IMR-90 (cell line): ENCODE measurements around the gene UBE2J1. TPM values are rescaled to one million over a fixed set of nuclear protein-coding genes. Genes with fewer than 3 reads are reported as not detected.

Source experiments
- ATAC-seq: fragments of 200-7000 bp; cut with Tn5 transposase; 2 replicates; pipeline ENCODE4 v1.9.1; 2020; ENCODE audit warnings: low read depth, mild to moderate bottlenecking, moderate library complexity
- BruUV-seq: library from RNA; stranded (reverse); fragments of 400-500 nt; replicated peaks from 2 replicates; lab custom pipeline; 2021; lab: Mats Ljungman, UMichigan
- CTCF ChIA-PET: fragments of 300-600 bp; formaldehyde crosslinking; extraction: SDS; loops from one replicate; lab custom pipeline; 2021; ENCODE audit warnings: antibody characterized with exemption; lab: Yijun Ruan, JAX
- POLR2A ChIA-PET: fragments of 300-600 bp; sonication (Branson Sonifier 250); formaldehyde crosslinking; loops from one replicate; lab custom pipeline; 2022; ENCODE audit warnings: antibody characterized with exemption; ENCODE audit not compliant: unreplicated experiment; lab: Charles Lee
- DNase-seq: peaks from one replicate; pipeline ENCODE4 v3.0.0; 2013
- H2AFZ ChIP-seq: replicated peaks from 2 replicates; pipeline ENCODE3; 2013; ENCODE audit warnings: low read length, mild to moderate bottlenecking; ENCODE audit not compliant: poor library complexity
- H2AK5ac ChIP-seq: 2 replicates; pipeline ENCODE4 v1.6.1; 2013; ENCODE audit warnings: low read depth, low read length, inconsistent platforms
- H2AK9ac ChIP-seq: replicated peaks from 2 replicates; pipeline ENCODE3; 2013; ENCODE audit warnings: mild to moderate bottlenecking, low read depth, low read length, moderate library complexity; ENCODE audit not compliant: poor library complexity
- H2BK120ac ChIP-seq: 2 replicates; pipeline ENCODE4 v1.6.1; 2013; ENCODE audit warnings: low read depth, low read length, inconsistent platforms
- H2BK15ac ChIP-seq: 3 replicates; pipeline ENCODE4 v1.6.1; 2013; ENCODE audit warnings: low read depth, low read length, inconsistent platforms
- H2BK20ac ChIP-seq: 2 replicates; pipeline ENCODE4 v1.6.1; 2013; ENCODE audit warnings: low read depth, mild to moderate bottlenecking, inconsistent platforms, low read length, moderate library complexity
- H2BK5ac ChIP-seq: 2 replicates; pipeline ENCODE4 v1.6.1; 2013; ENCODE audit warnings: mild to moderate bottlenecking, low read depth, low read length, inconsistent platforms; ENCODE audit not compliant: poor library complexity, severe bottlenecking
- H3K14ac ChIP-seq: replicated peaks from 2 replicates; pipeline ENCODE4 v1.6.1; 2013; ENCODE audit warnings: low read depth, low read length, inconsistent platforms
- H3K18ac ChIP-seq: 2 replicates; pipeline ENCODE4 v1.6.1; 2013; ENCODE audit warnings: low read depth, low read length, control low read depth
- H3K23ac ChIP-seq: 2 replicates; pipeline ENCODE4 v1.6.1; 2013; ENCODE audit warnings: low read depth, low read length, inconsistent platforms
- H3K27ac ChIP-seq: 2 replicates; pipeline ENCODE4 v1.5.1; 2013; ENCODE audit warnings: mild to moderate bottlenecking, control low read depth, low read length; ENCODE audit not compliant: insufficient read depth
- H3K27me3 ChIP-seq: 2 replicates; pipeline ENCODE4 v1.6.1; 2013; ENCODE audit warnings: low read length; ENCODE audit not compliant: control insufficient read depth, insufficient read depth
- H3K36me3 ChIP-seq: 2 replicates; pipeline ENCODE4 v1.6.1; 2013; ENCODE audit warnings: low read length, mixed read lengths; ENCODE audit not compliant: control insufficient read depth, insufficient read depth
- H3K4ac ChIP-seq: 2 replicates; pipeline ENCODE4 v1.6.1; 2013; ENCODE audit warnings: low read depth, low read length, inconsistent platforms
- H3K4me1 ChIP-seq: 2 replicates; pipeline ENCODE4 v1.6.1; 2013; ENCODE audit warnings: low read length, mixed read lengths; ENCODE audit not compliant: control insufficient read depth, insufficient read depth
- H3K4me2 ChIP-seq: 2 replicates; pipeline ENCODE4 v1.6.1; 2013; ENCODE audit warnings: low read depth, mild to moderate bottlenecking, control low read depth, low read length, moderate library complexity
- H3K4me3 ChIP-seq: 2 replicates; pipeline ENCODE4 v1.5.1; 2013; ENCODE audit warnings: low read depth, mild to moderate bottlenecking, control low read depth, low read length, moderate library complexity; ENCODE audit not compliant: insufficient read depth
- H3K56ac ChIP-seq: 2 replicates; pipeline ENCODE4 v1.6.1; 2013; ENCODE audit warnings: low read length, inconsistent platforms; ENCODE audit not compliant: insufficient read depth; ENCODE audit errors: extremely low read depth
- H3K79me1 ChIP-seq, 2 experiments: 2 replicates each; pipeline ENCODE4 v1.6.1; 2013; ENCODE audit warnings: low read length in 2 of 2, inconsistent platforms in 1 of 2, low read depth in 1 of 2
- H3K9ac ChIP-seq: 2 replicates; pipeline ENCODE4 v1.6.1; 2013; ENCODE audit warnings: low read depth, low read length, control low read depth
- H3K9me1 ChIP-seq: 2 replicates; pipeline ENCODE4 v1.6.1; 2013; ENCODE audit warnings: low read length, inconsistent platforms; ENCODE audit not compliant: insufficient read depth
- H3K9me3 ChIP-seq: 2 replicates; pipeline ENCODE4 v1.6.1; 2013; ENCODE audit warnings: low read length; ENCODE audit not compliant: control insufficient read depth, insufficient read depth
- H4K20me1 ChIP-seq: 2 replicates; pipeline ENCODE4 v1.6.1; 2013; ENCODE audit warnings: low read length, inconsistent platforms; ENCODE audit not compliant: insufficient read depth
- H4K5ac ChIP-seq: 2 replicates; pipeline ENCODE4 v1.6.1; 2013; ENCODE audit warnings: mild to moderate bottlenecking, low read depth, low read length, control low read depth
- H4K8ac ChIP-seq, 2 experiments: 2 replicates each; pipeline ENCODE4 v1.6.1; 2013; ENCODE audit warnings: low read depth in 2 of 2, low read length in 2 of 2, control low read depth in 1 of 2, inconsistent platforms in 1 of 2
- H4K91ac ChIP-seq: 2 replicates; pipeline ENCODE4 v1.6.1; 2013; ENCODE audit warnings: low read depth, low read length, inconsistent platforms; ENCODE audit not compliant: insufficient read depth
- BHLHE40 ChIP-seq: fragments of 150-350 bp; IDR thresholded peaks from 2 replicates; pipeline ENCODE4 v1.6.1; 2016; ENCODE audit warnings: mild to moderate bottlenecking, low read depth, low read length
- CEBPB ChIP-seq: IDR thresholded peaks from 2 replicates; pipeline ENCODE4 v1.6.1; 2012; ENCODE audit warnings: low read depth, low read length, improper control_type of control experiment
- CHD1 ChIP-seq: IDR thresholded peaks from 2 replicates; pipeline ENCODE4 v1.6.1; 2012; ENCODE audit warnings: low read depth, low read length, improper control_type of control experiment
- ELK1 ChIP-seq: fragments of 150-350 bp; IDR thresholded peaks from 2 replicates; pipeline ENCODE4 v1.6.1; 2016; ENCODE audit warnings: low read depth, mild to moderate bottlenecking, low read length, moderate library complexity, borderline replicate concordance
- MAFK ChIP-seq: IDR thresholded peaks from 2 replicates; pipeline ENCODE4 v1.6.1; 2012; ENCODE audit warnings: low read depth, low read length, improper control_type of control experiment
- MXI1 ChIP-seq: IDR thresholded peaks from 2 replicates; pipeline ENCODE4 v1.6.1; 2012; ENCODE audit warnings: low read depth, mild to moderate bottlenecking, low read length, moderate library complexity, borderline replicate concordance
- NFE2L2 ChIP-seq: fragments of 150-350 bp; IDR thresholded peaks from 2 replicates; pipeline ENCODE4 v1.6.1; 2016; ENCODE audit warnings: low read depth, mild to moderate bottlenecking, low read length
- POLR2A ChIP-seq: IDR thresholded peaks from 2 replicates; pipeline ENCODE4 v1.6.1; 2012; ENCODE audit warnings: mild to moderate bottlenecking, low read depth, low read length
- RCOR1 ChIP-seq: IDR thresholded peaks from 2 replicates; pipeline ENCODE4 v1.6.1; 2012; ENCODE audit warnings: mild to moderate bottlenecking, low read length, improper control_type of control experiment; ENCODE audit not compliant: insufficient replicate concordance
- SMC3 ChIP-seq: fragments of 150-350 bp; IDR thresholded peaks from 2 replicates; pipeline ENCODE4 v1.6.1; 2016; ENCODE audit warnings: low read depth, mild to moderate bottlenecking, antibody characterized with exemption, low read length, moderate library complexity
- USF2 ChIP-seq: fragments of 150-350 bp; IDR thresholded peaks from 2 replicates; pipeline ENCODE4 v1.6.1; 2017; ENCODE audit warnings: mild to moderate bottlenecking, antibody characterized with exemption, low read length, low read depth
- WGBS, 2 experiments: methylation state at CpG; one replicate each; pipeline versions ENCODE4 v1.1.5 to v1.1.7; 2013; ENCODE audit warnings: missing lambda C conversion rate in 2 of 2; ENCODE audit not compliant: insufficient read length in 1 of 2; ENCODE audit errors: extremely low coverage in 2 of 2; 5-methylcytosine and 5-hydroxymethylcytosine counted together
- dilution Hi-C: fragments of 300-500 bp; cut with HindIII; formaldehyde crosslinking; loops from one replicate; pipeline ENCODE4 v1.14.3; 2018; ENCODE audit warnings: low sequenced_read_pairs; ENCODE audit not compliant: unreplicated experiment
- in situ Hi-C: fragments of 300-500 bp; cut with MboI; formaldehyde crosslinking; loops from 3 replicates; pipeline ENCODE4 v1.14.3; 2019; ENCODE audit warnings: low sequenced_read_pairs, inconsistent platforms, mixed read lengths
- intact Hi-C: fragments of 100-400 bp; cut with micrococcal nuclease; formaldehyde crosslinking; loops from 2 replicates; pipeline ENCODE4 v1.10.0; 2022
- polyA plus RNA-seq, 3 experiments: library from polyadenylated mRNA; depleted of rRNA; stranded (reverse); fragments of >200 nt; gene quantifications; 2 replicates each; pipeline ENCODE4 v1.2.3, GENCODE V29; 2012; ENCODE audit warnings: low replicate concordance in 1 of 3
- total RNA-seq: library from RNA; depleted of rRNA; stranded (reverse); fragments of >200 nt; gene quantifications from 2 replicates; pipeline ENCODE4 v1.2.3, GENCODE V29; 2012

UBE2J1 gene
- total and polyA plus RNA-seq, 2 of the 4 experiments (the other 2 are of a cell fraction), result 20.9 to 35.3 TPM

DNA sequence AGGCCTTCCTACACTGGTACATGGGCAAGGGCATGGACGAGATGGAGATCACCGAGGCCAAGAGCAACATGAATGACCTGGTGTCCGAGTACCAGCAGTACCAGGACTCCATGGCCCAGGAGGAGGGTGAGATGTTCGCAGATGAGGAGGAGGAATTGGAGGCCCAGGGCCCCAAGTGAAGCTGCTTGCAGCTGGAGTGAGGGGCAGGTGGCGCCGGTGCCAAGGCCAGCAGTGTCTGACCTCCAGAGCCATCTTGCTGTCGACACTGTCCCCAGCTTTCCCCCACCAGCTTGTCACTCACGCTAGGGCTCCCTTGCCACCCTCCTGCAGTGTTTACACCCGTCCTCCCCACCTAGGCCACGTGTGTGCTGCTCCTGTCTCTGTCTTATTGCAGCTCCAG is 49.6 kb downstream of the UBE2J1 start:
- Histone ChIP-seq H4K91ac (no peak overlapping the region), H2AFZ (no peak overlapping the region), H3K4me1 (peaks cover 7% of the 10 kb centered on the region), H4K20me1 (0 out of 2 replicates have a peak, but pooled peaks cover 5% of the 10 kb centered on the region), H3K27ac (no peak overlapping the region), H2BK120ac (no peak overlapping the region), H3K9ac (no peak overlapping the region), H2BK15ac (no peak overlapping the region), H2BK20ac (no peak overlapping the region), H3K56ac (no peak overlapping the region), H3K4me2 (no peak overlapping the region), H3K4ac (no peak overlapping the region), H2AK5ac (no peak overlapping the region), H3K14ac (no peak overlapping the region), H3K9me1 (peaks cover 9% of the 10 kb centered on the region; the same call in 1 of the 2 replicates), H3K9me3 (no peaks in the 10 kb centered on the region; the same call in none of the 2 replicates), H4K5ac (no peak overlapping the region), H3K23ac (no peak overlapping the region), H3K27me3 (peaks cover 18% of the 10 kb centered on the region), H4K8ac (no peak overlapping the region), H2AK9ac (no peak overlapping the region), H3K4me3 (no peak overlapping the region), H2BK5ac (no peak overlapping the region), H3K36me3 (no peaks in the 10 kb centered on the region), H3K79me1 (no peaks in the 10 kb centered on the region), H3K18ac (no peak overlapping the region)
- 83% methylated on average over 2 of the region's 10 CpGs; no CpG with 5 or more reads in 1 of the 2 experiments for WGBS, 2 experiments
- CTCF ChIA-PET, result interaction anchor here (0.7 to 1.4 kb wide), 2 partner anchors 9 to 14 kb away, joined by 4 to 5 read pairs; no protein-coding TSS in a partner anchor
- intact Hi-C loops (no loop called here), in situ Hi-C loops (no loop called here), dilution Hi-C loops (no loop called here)
- TF ChIP-seq RCOR1 (no peak), NFE2L2 (no peak), MAFK (no peak), BHLHE40 (no peak), MXI1 (no peak), CEBPB (no peak), SMC3 (no peak), POLR2A (no peak), USF2 (no peak), CHD1 (no peak), ELK1 (no peak)
- ATAC-seq (no peak), DNase-seq (no peak)
- POLR2A ChIA-PET, result interaction anchor here (0.7 kb wide), 1 partner anchor 9 kb away, joined by 4 read pairs; no protein-coding TSS in a partner anchor
- BruUV-seq, result no TSS peak
